Measurements from ENCODE around the gene TGDS. TPM values are rescaled to one million over a fixed set of nuclear protein-coding genes. Genes with fewer than 3 reads are reported as not detected.

Gene TGDS
- total and polyA plus RNA-seq, 8 donors, result 9.9 to 28.5 (median 21.9) TPM

DNA sequence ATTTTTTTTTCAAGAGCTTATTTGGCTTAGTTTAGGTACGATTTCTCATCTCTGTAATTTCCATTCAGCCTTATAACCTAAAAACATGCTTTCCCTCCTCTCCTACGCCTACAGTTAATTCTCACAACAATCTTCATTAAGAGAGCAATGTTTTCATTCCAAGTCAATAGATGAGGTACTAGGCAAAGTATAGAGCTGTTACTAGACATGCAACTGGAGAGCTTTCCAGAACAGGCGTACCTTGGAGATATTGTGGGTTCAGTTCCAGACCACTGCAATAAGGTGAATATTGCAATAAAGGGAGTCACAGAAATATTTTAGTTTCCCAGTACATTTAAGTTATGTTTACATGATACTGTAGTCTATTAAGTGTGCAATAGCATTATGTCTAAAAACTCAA, 34.8 kb downstream of the TGDS start:
- ATAC-seq (no peak), DNase-seq (peak in 2 of 4 donors; percentile 33 to 39)
- no peaks in the 10 kb centered on the region for H3K27me3 ChIP-seq
- H3K36me3 ChIP-seq, result peaks cover 0 to 8% of the 10 kb centered on the region in 2 donors
- H3K4me1 ChIP-seq, result no peaks in the 10 kb centered on the region
- intact Hi-C loops (cut with DNase I), result no loop called here
- no peak for TF ChIP-seq CTCF (IDR thresholded peaks at IDR 0.05)
- no peaks in the 10 kb centered on the region for H3K9me3 ChIP-seq
- no peak overlapping the region for H3K4me3 ChIP-seq
- no peak overlapping the region for H3K27ac ChIP-seq

- DNase-seq (no peak), ATAC-seq (no peak)
- H3K36me3 ChIP-seq, result peaks cover 0 to 8% of the 10 kb centered on the region in 2 donors
- TF ChIP-seq CTCF (IDR thresholded peaks at IDR 0.05), result no peak
- intact Hi-C loops (cut with DNase I), result no loop called here
- no peaks in the 10 kb centered on the region for H3K27me3 ChIP-seq
- H3K4me1 ChIP-seq, result no peaks in the 10 kb centered on the region
- no peak overlapping the region for H3K4me3 ChIP-seq
- H3K27ac ChIP-seq, result no peak overlapping the region
- no peaks in the 10 kb centered on the region for H3K9me3 ChIP-seq
Measured at GRCh38 chr13:94560116-94560515, 35.8 kb downstream of the TGDS start.

- Histone ChIP-seq H3K4me3 (no peak overlapping the region), H3K36me3 (peaks cover 0 to 8% of the 10 kb centered on the region in 2 donors), H3K4me1 (no peaks in the 10 kb centered on the region), H3K27me3 (no peaks in the 10 kb centered on the region), H3K9me3 (no peaks in the 10 kb centered on the region), H3K27ac (no peak overlapping the region)
- ATAC-seq (no peak), DNase-seq (no peak)
- no peak for TF ChIP-seq CTCF (IDR thresholded peaks at IDR 0.05)
- intact Hi-C loops (cut with DNase I), result no loop called here
Measured at GRCh38 chr13:94559222-94559795, 36.6 kb downstream of the TGDS start.

GRCh38 chr13:94558716-94559115, 37.2 kb downstream of the TGDS start:
- Histone ChIP-seq H3K4me3 (no peak overlapping the region), H3K9me3 (no peaks in the 10 kb centered on the region), H3K27me3 (no peaks in the 10 kb centered on the region), H3K4me1 (no peaks in the 10 kb centered on the region), H3K27ac (no peak overlapping the region), H3K36me3 (peaks cover 0 to 8% of the 10 kb centered on the region in 2 donors)
- DNase-seq (no peak), ATAC-seq (no peak)
- intact Hi-C loops (cut with DNase I), result no loop called here
- TF ChIP-seq CTCF (IDR thresholded peaks at IDR 0.05), result no peak

GRCh38 chr13:94557684-94558235, 38.2 kb downstream of the TGDS start:
- DNase-seq (no peak), ATAC-seq (no peak)
- H3K27me3 ChIP-seq, result no peaks in the 10 kb centered on the region
- no peak for TF ChIP-seq CTCF (IDR thresholded peaks at IDR 0.05)
- H3K9me3 ChIP-seq, result no peaks in the 10 kb centered on the region
- H3K4me3 ChIP-seq, result no peak overlapping the region
- no peak overlapping the region for H3K27ac ChIP-seq
- intact Hi-C loops (cut with DNase I), result no loop called here
- no peaks in the 10 kb centered on the region for H3K4me1 ChIP-seq
- peaks cover 0 to 2% of the 10 kb centered on the region in 2 donors for H3K36me3 ChIP-seq
